ENCODE data around the gene ZNF358.

Gene ZNF358

GRCh38 chr19:7541828-7542443 lies 26.0 kb downstream of the ZNF358 start:
- H3K9me2 ChIP-seq (replicated peaks; ENCODE audit: control insufficient read depth, low read length), result no peaks in the 10 kb centered on the region
- H3K27me3 ChIP-seq (ENCODE audit: control insufficient read depth, low read length), result no peaks in the 10 kb centered on the region
- H3K9me3 ChIP-seq (ENCODE audit: control insufficient read depth, insufficient read depth, low read length), result no peaks in the 10 kb centered on the region
- H3K36me3 ChIP-seq (ENCODE audit: control insufficient read depth, low read length), result peaks cover 23% of the 10 kb centered on the region
- H3K4me1 ChIP-seq (ENCODE audit: control insufficient read depth, low read length), result no peaks in the 10 kb centered on the region
- H3K79me2 ChIP-seq (ENCODE audit: control insufficient read depth, low read length), result no peaks in the 10 kb centered on the region
- TF ChIP-seq EZH2phosphoT487 (IDR thresholded peaks at IDR 0.05; ENCODE audit: borderline replicate concordance, low read length) (no peak), CTCF (IDR thresholded peaks at IDR 0.05; ENCODE audit: low read depth, low read length, poor library complexity, severe bottlenecking) (no peak)
- no peak overlapping the region for H3K4me3 ChIP-seq (ENCODE audit: low read length)
- no peak overlapping the region for H3K27ac ChIP-seq (ENCODE audit: low read depth, low read length)
- peaks cover 5% of the 10 kb centered on the region; the same call in 1 of the 2 replicates for H3F3A ChIP-seq (ENCODE audit: control insufficient read depth, insufficient read depth)
- H4K20me1 ChIP-seq (ENCODE audit: control insufficient read depth, insufficient read depth, low read depth, low read length), result no peaks in the 10 kb centered on the region
- no peak overlapping the region for H3K4me2 ChIP-seq (ENCODE audit: low read length)

- H3K4me3 ChIP-seq (ENCODE audit: low read length), result no peak overlapping the region
- no peaks in the 10 kb centered on the region for H3K79me2 ChIP-seq (ENCODE audit: control insufficient read depth, low read length)
- H3K4me2 ChIP-seq (ENCODE audit: low read length), result no peak overlapping the region
- no peaks in the 10 kb centered on the region for H4K20me1 ChIP-seq (ENCODE audit: control insufficient read depth, insufficient read depth, low read depth, low read length)
- no peak overlapping the region for H3K27ac ChIP-seq (ENCODE audit: low read depth, low read length)
- H3K9me2 ChIP-seq (replicated peaks; ENCODE audit: control insufficient read depth, low read length), result no peaks in the 10 kb centered on the region
- H3K4me1 ChIP-seq (ENCODE audit: control insufficient read depth, low read length), result no peaks in the 10 kb centered on the region
- no peak for TF ChIP-seq EZH2phosphoT487 (IDR thresholded peaks at IDR 0.05; ENCODE audit: borderline replicate concordance, low read length)
- no peak for TF ChIP-seq CTCF (IDR thresholded peaks at IDR 0.05; ENCODE audit: low read depth, low read length, poor library complexity, severe bottlenecking)
- peaks cover 19% of the 10 kb centered on the region for H3K36me3 ChIP-seq (ENCODE audit: control insufficient read depth, low read length)
- 0 out of 2 replicates have a peak, but pooled peaks cover 2% of the 10 kb centered on the region for H3F3A ChIP-seq (ENCODE audit: control insufficient read depth, insufficient read depth)
- no peaks in the 10 kb centered on the region for H3K9me3 ChIP-seq (ENCODE audit: control insufficient read depth, insufficient read depth, low read length)
- no peaks in the 10 kb centered on the region for H3K27me3 ChIP-seq (ENCODE audit: control insufficient read depth, low read length)
Observed at GRCh38 chr19:7542556-7543348, 26.8 kb downstream of the ZNF358 start.

- Histone ChIP-seq H3K27me3 (ENCODE audit: control insufficient read depth, low read length) (no peaks in the 10 kb centered on the region), H4K20me1 (ENCODE audit: control insufficient read depth, insufficient read depth, low read depth, low read length) (no peaks in the 10 kb centered on the region), H3K4me3 (ENCODE audit: low read length) (no peak overlapping the region), H3K9me2 (replicated peaks; ENCODE audit: control insufficient read depth, low read length) (no peaks in the 10 kb centered on the region), H3K27ac (ENCODE audit: low read depth, low read length) (no peak overlapping the region), H3K4me2 (ENCODE audit: low read length) (no peak overlapping the region), H3K79me2 (ENCODE audit: control insufficient read depth, low read length) (no peaks in the 10 kb centered on the region), H3K36me3 (ENCODE audit: control insufficient read depth, low read length) (peaks cover 12% of the 10 kb centered on the region; the same call in 1 of the 2 replicates), H3F3A (ENCODE audit: control insufficient read depth, insufficient read depth) (0 out of 2 replicates have a peak, but pooled peaks cover 2% of the 10 kb centered on the region), H3K9me3 (ENCODE audit: control insufficient read depth, insufficient read depth, low read length) (no peaks in the 10 kb centered on the region), H3K4me1 (ENCODE audit: control insufficient read depth, low read length) (no peaks in the 10 kb centered on the region)
- no peak for TF ChIP-seq CTCF (IDR thresholded peaks at IDR 0.05; ENCODE audit: low read depth, low read length, poor library complexity, severe bottlenecking)
- TF ChIP-seq EZH2phosphoT487 (IDR thresholded peaks at IDR 0.05; ENCODE audit: borderline replicate concordance, low read length), result no peak
Observed at GRCh38 chr19:7544626-7545025, 28.7 kb downstream of the ZNF358 start.

Measured in DOHH2 (cell line).